ENCODE data around the gene ASAP2. TPM values are rescaled to one million over a fixed set of nuclear protein-coding genes. Genes with fewer than 3 reads are reported as not detected.

Gene ASAP2
- total RNA-seq, 6 donors from 2014 or later = 20.4 to 26.0 (median 23.4) TPM

DNA sequence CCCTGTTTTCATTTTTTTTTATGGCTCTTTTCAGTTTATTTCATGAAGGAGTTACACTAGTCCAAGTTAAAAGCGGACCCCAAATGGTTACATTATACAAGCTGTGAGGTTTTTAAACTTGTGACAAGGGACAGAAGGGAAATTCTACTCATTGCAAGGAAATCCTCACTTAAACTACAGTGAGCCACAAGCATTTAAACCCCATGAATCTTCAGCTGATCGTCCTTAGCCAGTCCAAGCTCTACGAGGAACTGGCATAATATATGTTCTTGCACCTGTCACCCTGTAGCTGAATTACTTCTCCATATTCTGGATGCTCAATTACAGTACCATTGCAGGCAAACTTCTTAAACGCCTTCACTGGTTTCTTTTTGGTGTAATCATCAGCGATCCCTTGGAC lies 64.5 kb downstream of the ASAP2 start:
- Histone ChIP-seq H3K9me3 (no peaks in the 10 kb centered on the region), H3K27ac (no peak overlapping the region), H3K4me3 (no peak overlapping the region), H3K36me3 (no peaks in the 10 kb centered on the region), H3K27me3 (no peaks in the 10 kb centered on the region), H3K4me1 (peaks cover 10 to 19% (median 13%) of the 10 kb centered on the region in 4 donors)
- TF ChIP-seq POLR2AphosphoS5 (IDR thresholded peaks at IDR 0.05) (no peak), EP300 (IDR thresholded peaks at IDR 0.05) (no peak), POLR2A (IDR thresholded peaks at IDR 0.05) (no peak)
- TF ChIP-seq, protein P1, sequence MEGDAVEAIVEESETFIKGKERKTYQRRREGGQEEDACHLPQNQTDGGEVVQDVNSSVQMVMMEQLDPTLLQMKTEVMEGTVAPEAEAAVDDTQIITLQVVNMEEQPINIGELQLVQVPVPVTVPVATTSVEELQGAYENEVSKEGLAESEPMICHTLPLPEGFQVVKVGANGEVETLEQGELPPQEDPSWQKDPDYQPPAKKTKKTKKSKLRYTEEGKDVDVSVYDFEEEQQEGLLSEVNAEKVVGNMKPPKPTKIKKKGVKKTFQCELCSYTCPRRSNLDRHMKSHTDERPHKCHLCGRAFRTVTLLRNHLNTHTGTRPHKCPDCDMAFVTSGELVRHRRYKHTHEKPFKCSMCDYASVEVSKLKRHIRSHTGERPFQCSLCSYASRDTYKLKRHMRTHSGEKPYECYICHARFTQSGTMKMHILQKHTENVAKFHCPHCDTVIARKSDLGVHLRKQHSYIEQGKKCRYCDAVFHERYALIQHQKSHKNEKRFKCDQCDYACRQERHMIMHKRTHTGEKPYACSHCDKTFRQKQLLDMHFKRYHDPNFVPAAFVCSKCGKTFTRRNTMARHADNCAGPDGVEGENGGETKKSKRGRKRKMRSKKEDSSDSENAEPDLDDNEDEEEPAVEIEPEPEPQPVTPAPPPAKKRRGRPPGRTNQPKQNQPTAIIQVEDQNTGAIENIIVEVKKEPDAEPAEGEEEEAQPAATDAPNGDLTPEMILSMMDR (IDR thresholded peaks at IDR 0.05) = no peak
- DNase-seq = no peak
- ATAC-seq (ENCODE audit: low FRiP score in 2 of 2) = no peak
- whole genome bisulfite sequencing, 2 donors = 75 to 87% methylated on average over 5 of the region's 5 CpGs

DNA sequence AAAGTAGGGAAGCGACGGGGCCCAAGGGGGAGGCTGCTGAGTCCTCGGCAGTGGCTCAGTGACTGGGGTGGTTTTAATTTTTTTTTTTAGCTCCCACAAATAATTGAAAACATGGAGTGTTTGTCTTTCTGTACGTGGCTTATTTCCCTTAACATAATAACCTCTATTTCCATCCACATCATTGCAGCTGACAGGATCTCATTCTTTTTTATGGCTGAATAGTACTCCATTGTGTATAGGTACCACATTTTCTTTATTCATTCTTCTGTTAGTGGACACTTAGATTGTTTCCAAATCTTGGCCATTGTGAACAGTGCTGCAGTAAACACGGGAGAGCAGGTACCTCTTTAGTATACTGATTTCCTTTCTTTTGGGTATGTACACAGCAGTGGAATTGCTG lies 65.1 kb downstream of the ASAP2 start:
- TF ChIP-seq POLR2AphosphoS5 (IDR thresholded peaks at IDR 0.05) (no peak), POLR2A (IDR thresholded peaks at IDR 0.05) (no peak), EP300 (IDR thresholded peaks at IDR 0.05) (no peak)
- TF ChIP-seq, protein P1 (IDR thresholded peaks at IDR 0.05) = no peak
- H3K36me3 ChIP-seq = no peaks in the 10 kb centered on the region
- H3K4me1 ChIP-seq = peaks cover 10 to 23% (median 14%) of the 10 kb centered on the region in 4 donors
- H3K27ac ChIP-seq = no peak overlapping the region
- H3K9me3 ChIP-seq = no peaks in the 10 kb centered on the region
- ATAC-seq (ENCODE audit: low FRiP score in 2 of 2) = no peak
- 89 to 92% methylated on average over 5 of the region's 5 CpGs for WGBS, 2 donors
- H3K27me3 ChIP-seq = no peaks in the 10 kb centered on the region
- no peak for DNase-seq
- H3K4me3 ChIP-seq = no peak overlapping the region

DNA sequence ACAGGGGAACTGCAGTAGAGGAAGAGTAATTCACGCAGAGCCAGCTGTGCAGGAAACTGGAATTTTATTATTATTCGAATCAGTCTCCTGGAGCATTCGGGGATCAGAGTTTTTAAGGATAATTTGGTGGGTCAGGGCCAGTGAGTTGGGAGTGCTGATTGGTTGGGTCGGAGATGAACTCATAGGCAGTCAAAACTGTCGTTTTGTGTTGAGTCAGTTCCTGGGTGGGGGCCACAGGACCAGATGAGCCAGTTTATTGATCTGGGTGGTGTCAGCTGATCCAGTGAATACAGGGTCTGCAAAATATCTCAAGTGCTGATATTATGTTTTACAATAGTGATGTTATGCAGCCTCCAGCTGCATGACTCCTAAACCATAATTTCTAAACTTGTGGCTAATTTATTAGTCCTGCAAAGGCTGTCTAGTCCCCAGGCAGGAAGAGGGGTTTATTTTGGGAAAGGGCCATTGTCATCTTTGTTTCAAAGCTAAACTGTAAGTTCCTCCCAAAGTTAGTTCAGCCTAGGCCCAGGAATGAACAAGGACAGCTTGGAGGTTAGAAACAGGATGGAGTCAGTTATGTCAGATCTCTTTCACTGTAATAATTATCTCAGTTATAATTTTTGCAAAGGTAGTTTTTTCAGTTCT lies 67.0 kb downstream of the ASAP2 start:
- WGBS, 2 donors = 67 to 79% methylated on average over 5 of the region's 5 CpGs
- Histone ChIP-seq H3K36me3 (no peaks in the 10 kb centered on the region), H3K27ac (no peak overlapping the region), H3K9me3 (no peaks in the 10 kb centered on the region), H3K4me1 (peaks cover 8 to 25% (median 15%) of the 10 kb centered on the region in 4 donors), H3K27me3 (no peaks in the 10 kb centered on the region), H3K4me3 (no peak overlapping the region)
- no peak for ATAC-seq (ENCODE audit: low FRiP score in 2 of 2)
- no peak for TF ChIP-seq POLR2A (IDR thresholded peaks at IDR 0.05)
- no peak for TF ChIP-seq POLR2AphosphoS5 (IDR thresholded peaks at IDR 0.05)
- no peak for TF ChIP-seq EP300 (IDR thresholded peaks at IDR 0.05)
- TF ChIP-seq, protein P1 (IDR thresholded peaks at IDR 0.05) = no peak
- no peak for DNase-seq

DNA sequence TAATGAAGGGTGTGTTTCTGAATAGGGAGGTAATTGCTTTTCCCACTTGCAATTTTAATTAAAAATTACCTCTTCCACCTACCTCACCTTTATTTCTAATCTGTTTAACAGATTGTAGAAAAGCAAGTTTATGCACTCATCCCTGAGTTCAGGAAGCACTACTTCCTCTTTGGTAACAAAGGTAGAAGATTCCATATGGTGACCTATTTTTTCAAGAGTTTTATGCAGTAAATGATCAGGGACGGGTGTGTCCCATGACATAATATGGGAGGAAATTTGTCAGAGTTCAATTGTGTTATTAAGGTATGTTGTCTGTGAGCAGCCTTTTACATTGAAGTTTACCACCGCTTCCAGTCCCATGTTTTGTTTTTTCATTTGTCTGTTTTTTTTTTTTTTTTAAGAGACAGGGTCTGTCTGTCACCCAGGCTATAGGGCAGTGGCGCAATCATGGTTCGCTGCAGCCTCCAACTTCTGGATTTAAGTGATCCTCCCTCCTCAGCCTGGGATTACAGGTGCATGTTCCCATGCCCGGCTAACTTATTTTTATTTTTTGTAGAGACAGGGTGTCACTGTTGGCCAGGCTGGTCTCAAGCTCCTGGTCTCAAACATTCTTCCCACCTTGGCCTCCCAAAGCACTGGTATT lies 68.2 kb downstream of the ASAP2 start:
- H3K27ac ChIP-seq = no peak overlapping the region
- TF ChIP-seq POLR2A (IDR thresholded peaks at IDR 0.05) (no peak), POLR2AphosphoS5 (IDR thresholded peaks at IDR 0.05) (no peak), EP300 (IDR thresholded peaks at IDR 0.05) (no peak)
- TF ChIP-seq, protein P1 (IDR thresholded peaks at IDR 0.05) = no peak
- DNase-seq = no peak

More for the DNA sequence above, 68.2 kb downstream of the ASAP2 start:
- Histone ChIP-seq H3K36me3 (no peaks in the 10 kb centered on the region), H3K27me3 (no peaks in the 10 kb centered on the region), H3K4me1 (peaks cover 6 to 19% (median 15%) of the 10 kb centered on the region in 4 donors), H3K4me3 (no peak overlapping the region), H3K9me3 (no peaks in the 10 kb centered on the region)
- no peak for ATAC-seq (ENCODE audit: low FRiP score in 2 of 2)
- WGBS, 2 donors = 81 to 90% methylated on average over 5 of the region's 5 CpGs
